NCI-H748 (cell line): Measurements from ENCODE around the gene NCKAP5L.
"Not testable (repeated sequence)": the region's sequence is repeated elsewhere in the genome, so short reads cannot be mapped to it uniquely, and the experiment has no call there.

Experiments
- DNase-seq: peaks from one replicate; lab custom pipeline; 2025; ENCODE audit not compliant: unreplicated experiment; lab: John Stamatoyannopoulos, UW

The NCKAP5L gene

DNA sequence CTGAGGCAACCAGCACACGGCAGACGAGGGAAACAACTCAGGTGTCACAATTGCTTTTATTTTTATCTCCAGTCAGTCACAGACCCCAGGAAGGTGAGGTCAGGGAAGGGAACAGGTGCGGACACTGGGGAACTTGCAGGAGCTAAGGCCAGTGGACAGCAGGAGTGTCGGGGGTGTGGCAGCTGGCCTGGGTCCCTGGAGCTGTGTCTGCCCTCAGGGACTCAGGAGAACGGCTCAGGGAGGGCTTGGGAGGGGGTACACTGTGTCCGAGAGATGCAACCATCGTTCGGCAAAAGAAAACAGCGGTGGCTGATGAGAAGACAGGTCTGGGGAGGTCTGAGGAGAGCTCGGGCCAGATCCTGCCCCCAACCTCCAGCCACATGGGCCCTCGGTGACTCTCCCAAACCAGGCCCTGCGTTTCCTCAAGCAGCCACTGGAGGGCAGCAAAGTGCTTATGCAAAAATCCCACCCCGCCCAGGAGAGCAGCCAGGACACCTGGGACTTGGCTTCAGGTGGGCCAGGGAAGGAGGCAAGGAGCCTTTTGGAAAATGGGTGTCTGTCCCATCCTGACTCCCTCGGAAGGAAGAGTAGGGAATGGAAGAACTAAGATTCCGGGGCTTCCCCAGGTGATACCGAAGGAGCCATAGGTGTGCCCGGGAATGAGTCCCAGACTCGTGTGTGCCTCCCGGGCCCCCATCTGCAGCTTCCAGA is 38.8 kb upstream of the NCKAP5L start:
- DNase-seq: peak; percentile 61

DNA sequence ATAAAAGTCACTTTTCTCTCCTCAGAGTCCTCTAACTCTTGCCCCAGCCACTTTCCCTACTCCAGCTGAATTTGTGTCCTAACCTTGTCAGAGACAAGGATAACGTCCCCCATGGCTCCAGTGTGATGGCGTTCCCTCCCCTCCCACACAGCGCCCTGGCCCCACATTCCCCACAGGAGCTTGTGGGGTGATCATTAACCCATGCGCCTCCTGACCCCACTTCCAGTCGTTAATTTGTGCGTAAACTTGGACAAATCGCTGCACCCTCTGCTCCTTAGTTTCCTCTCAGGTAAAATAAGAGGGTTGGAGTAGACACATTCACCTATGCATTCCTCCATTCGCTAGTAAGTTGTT is 37.5 kb upstream of the NCKAP5L start:
- DNase-seq: no peak

DNA sequence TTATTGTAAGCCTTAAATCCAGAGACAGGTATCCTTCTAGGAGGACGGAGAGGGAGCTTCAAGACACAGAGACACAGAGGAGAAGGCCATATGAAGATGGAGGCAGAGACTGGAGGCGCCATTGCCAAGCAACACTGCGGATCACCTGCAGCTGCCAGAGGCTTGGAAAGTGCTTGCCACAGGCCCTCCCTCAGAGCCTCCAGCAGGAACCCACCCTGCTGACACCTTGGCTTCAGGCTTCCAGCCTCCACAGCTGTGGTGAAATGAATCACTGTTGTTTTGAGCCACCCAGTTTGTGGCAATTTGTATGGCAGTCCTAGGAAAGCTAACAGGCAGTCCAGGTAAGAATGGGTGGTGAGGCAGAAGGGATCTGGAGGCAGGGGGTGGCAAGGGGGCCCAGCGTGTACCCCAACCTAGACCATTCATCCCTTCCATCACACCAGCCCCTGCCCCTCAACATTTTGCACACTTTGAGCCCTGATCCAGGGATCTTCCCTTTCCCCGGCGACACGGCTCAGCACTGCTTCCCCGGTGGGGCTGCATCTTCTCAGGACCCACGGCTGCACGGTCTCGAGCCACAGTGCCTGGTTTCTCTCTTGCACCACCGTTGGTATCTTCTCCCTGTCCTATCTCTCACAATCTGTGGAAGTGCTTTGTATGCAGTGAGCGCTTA is 37.0 kb upstream of the NCKAP5L start:
- no peak for DNase-seq

DNA sequence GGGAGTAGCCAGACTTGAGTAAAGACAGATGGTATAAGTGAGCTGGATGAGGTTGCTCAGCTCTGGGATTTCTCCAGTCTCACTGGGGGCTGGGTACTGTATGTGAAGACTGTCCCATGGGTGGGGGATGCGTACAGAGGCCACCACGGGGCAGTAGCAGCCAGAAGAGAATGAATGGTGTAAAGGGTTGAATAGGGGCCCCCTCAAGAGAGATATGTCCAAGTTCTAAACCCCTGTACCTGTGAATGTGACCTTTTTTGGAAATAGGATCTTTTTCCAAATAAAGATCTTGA is 36.5 kb upstream of the NCKAP5L start:
- DNase-seq: no peak

DNA sequence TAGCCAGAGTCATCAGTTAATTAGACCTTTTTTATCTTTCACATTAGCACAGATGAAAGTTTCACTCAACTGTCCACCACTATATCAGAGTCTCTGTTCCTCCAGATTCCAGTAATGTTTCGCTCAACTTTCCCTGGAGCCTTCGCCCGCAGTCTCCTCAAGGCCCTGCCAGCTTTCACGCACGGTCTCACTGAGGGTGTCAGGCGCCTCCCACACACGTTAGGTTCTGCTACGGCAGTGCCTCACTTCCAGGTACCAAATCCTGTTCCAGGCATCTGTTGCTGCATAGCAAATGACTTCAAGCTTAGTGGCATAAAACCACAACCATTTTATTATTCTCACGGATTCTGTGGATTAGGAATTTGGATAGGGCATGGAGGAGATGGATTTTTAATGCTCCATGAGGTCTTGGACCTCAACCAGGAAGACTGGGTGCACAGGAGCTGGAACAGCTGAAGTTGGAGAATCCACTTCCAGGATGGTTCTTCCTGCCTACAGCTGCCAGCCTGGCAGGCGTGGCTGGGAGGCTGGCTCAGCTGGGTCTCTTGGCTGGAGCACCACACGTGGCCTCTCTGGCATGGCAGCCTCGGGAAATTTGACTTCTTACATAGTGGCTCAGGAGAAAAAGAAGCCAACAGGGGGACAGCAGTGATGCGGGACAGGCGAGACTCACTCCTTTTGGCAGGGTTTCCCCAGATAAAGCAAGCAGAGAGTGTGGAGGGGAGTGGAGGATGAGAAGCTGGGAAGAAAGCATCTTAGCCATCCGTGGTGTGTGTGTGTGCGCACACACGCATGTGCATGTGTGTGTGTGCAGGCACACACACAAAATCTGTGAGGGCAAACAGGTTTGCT is 36.0 kb upstream of the NCKAP5L start:
- no peak for DNase-seq

DNA sequence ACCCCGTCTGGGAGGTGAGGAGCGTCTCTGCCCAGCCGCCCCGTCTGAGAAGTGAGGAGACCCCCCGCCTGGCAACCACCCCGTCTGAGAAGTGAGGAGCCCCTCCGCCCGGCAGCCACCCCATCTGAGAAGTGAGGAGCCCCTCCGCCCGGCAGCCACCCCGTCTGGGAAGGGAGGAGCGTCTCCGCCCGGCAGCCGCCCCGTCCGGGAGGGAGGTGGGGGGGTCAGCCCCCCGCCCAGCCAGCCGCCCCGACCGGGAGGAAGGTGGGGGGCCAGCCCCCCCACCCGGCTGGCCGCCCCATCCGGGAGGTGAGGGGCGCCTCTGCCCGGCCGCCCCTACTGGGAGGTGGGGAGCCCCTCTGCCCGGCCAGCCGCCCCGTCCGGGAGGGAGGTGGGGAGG is 32.7 kb upstream of the NCKAP5L start:
- not testable (repeated sequence) for DNase-seq

DNA sequence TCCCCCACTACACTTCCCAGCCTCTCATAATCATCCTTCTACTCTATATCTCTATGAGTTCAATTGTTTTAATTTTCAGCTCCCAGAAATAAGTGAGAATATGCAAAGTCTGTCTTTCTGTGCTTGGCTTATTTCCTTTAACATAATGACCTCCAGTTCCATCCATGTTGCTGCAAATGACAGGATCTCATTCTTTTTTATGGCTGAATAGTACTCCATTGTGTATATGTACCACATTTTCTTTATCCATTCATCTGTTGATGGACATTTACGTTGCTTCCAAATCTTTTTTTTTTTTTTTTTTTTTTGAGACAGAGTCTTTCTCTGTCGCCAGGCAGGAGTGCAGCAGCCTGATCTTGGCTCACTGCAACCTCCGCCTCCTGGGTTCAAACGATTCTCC is 27.7 kb upstream of the NCKAP5L start:
- DNase-seq: not testable (repeated sequence)

DNA sequence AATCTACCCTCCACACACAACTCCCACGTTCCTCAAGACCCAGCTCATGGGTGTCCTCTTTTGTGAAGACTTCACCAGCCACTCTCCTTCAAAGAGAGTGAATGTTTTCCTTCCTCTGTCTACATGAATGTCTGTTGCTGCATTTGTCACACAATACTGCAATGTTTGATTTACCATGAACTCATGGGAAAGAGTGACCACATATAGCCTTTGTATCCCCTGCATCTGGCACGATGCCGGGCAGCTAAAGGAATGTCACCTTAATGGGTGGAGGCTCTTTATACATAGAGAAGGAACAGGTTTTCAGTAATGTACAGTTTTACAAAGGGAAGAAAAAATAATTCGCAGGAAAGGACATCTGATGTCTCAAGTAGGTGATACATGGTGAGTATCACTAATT is 26.8 kb upstream of the NCKAP5L start:
- DNase-seq: no peak

DNA sequence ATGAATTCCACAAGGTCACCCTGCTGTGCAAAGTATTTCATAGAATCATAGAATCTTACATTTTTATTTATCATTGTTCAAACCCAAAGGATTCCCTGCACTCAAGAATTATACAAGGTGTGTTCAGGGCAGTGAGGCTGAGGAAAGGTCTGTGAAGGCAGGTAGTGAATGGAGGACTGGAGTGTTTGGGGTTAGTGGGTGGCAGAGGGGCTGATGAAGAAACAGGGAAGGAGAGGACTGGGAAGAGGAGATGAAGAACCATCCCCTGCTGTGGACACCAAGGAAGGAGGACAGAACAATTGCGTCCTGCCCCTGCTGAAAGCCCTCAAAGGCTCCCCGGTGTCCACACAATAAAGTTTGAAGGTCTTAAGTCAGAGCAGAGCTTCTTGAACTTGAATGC is 25.5 kb upstream of the NCKAP5L start:
- no peak for DNase-seq

DNA sequence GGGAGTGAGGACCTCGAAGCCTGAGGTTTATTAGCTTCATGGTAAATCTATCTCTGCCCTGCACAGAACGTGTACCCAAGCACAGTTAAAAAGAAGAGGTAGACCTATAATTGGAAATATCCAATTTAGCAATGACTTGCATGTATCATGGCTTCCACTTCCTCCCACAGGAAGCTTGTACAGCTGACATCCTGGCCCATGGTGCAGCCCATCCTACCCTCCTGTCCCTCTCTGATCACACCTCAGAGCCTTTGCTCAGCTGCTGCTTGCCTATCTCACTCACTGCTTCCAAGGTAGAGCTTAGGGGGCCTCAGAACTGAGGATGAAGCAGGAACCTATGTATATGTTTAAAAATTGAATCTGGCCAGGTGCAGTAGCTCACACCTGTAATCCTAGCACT is 18.9 kb upstream of the NCKAP5L start:
- DNase-seq: no peak

DNA sequence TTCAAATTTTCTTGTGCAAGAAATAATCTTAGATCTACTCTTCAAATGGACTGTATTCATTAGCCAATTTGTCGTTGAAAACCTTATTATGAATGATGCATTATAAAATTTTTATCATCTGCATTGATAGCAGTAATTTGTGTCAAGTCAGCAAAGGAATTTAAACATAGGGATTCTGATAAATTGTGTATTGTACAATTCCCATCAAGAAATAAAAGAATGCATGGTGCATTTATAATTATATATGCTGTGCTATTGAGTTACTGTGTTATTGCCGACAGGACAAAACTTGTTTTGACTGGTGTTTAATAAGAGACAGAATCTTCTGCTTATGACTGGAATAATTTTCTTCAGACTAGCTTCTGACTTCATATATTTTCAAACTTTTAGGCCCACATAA is 17.8 kb upstream of the NCKAP5L start:
- no peak for DNase-seq

DNA sequence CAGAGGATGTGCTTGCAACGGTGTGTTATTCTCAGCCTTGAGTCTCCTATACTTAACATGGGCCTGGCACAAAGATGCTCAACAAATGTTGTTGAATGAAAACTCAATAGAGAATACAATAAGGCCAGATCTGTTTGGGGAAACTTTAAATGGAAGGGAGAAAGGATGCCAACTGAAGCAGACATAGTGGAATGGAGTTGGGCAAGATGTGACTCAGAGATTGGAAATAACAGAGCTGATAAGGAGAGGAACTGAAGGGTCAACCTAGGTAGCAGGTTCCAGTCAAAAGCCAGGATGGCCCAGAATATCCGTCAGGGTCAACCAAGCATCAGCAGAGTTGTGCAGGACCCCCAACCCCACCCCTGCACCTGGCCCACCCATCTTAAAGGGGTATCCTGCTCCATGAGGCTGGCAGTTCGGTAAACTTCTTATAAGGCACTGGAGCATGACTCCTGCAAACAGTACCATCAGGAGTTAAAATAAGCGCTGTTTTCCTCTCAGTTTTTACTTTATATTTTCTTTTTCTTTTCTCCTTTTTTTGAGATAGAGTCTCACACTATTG is 15.7 kb upstream of the NCKAP5L start:
- DNase-seq: no peak

DNA sequence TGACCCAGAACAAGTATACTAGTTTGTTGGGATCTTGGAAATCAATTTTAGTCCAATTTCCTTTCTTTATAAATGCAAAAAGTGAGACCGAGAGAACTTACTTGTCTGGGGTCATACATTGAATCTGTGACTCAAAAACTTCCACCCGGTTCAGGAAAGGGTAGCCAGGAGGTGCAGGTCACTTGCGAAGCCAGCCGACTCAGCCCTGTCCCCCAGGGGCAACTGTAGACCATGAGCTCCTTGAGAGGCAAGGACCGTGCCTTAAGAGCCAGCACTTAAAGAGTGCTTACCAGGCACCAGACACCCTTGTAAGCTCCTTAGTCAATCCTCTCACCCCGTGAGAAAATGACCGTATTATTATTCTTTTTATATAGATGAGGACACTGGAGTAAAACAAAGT is 15.2 kb upstream of the NCKAP5L start:
- no peak for DNase-seq

DNA sequence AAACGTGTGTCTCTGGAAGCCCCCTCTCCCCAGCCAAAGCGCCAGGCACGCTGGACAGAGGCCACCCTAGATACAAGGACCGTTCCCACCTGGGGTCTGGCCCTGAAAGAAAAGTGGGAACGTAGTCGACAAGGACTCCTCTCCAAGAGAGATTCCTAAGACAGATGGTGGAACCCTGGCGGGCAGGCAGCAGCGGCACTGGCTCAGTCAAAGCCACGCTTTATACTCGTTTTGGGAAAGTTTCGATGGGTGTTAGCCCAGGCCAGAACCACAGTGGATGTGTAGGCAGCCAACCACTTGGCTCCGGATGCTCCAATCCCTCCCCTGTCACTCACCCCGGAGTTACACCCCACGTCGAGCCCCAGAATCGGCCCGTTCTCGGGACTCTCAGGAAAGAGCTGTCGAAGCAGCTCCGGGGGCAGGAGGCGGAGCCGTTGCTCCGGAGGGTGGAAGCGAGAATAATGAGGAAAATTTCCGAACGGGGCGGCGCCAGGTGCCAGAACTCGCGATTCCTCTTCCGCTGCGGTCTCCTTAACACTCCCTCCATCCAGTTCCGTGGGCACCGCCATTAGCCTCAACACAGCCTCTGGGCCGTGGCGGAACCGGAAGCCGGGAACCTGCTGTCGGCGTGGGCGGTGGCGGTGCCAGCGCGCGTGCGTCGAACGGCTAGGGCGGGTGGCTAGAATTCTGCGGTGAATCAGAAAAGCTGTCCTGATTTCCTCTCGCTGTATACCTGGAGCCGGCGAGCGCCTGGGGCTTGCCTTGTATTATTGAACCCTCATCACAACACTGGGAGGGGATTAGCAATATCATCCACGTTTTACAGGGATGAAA is 14.5 kb upstream of the NCKAP5L start, which contains the start of gene BCDIN3D:
TSS of gene BCDIN3D (minus strand) at position 588 of the 834 bp plus-strand sequence. CDS start at position 569, 19 bp downstream.
- DNase-seq: peak; percentile 92

DNA sequence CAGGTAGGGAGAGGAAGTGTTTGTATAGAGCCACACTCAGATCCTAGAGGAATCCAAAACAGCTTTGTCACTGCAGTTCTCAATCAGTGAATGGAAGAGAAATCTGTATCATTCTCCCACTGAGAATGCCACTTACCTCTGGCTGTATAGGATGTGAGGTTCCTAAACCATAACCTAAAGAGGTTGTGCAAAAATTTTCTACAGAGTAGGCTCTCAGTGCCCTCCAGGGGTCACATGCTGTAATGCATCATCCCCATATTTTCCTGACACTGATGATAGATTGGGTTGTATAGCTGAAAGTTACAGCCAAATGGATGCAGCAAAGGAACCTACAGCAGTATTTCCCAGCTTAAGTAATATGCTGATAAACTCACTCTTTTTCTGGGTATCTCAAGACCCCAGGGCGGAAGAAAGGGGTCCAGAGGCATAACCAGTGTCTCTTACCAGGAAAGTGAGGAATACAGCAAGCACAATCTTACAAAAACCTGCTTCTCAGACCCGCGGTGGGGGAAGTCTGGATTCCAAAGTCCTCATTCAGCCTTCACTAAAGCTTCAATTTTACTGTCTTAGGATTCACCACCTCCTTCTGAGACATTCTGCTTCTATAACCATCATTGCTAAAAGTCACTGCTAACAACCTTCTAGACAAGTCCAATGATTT is 10.9 kb upstream of the NCKAP5L start:
- peak; percentile 58 for DNase-seq

DNA sequence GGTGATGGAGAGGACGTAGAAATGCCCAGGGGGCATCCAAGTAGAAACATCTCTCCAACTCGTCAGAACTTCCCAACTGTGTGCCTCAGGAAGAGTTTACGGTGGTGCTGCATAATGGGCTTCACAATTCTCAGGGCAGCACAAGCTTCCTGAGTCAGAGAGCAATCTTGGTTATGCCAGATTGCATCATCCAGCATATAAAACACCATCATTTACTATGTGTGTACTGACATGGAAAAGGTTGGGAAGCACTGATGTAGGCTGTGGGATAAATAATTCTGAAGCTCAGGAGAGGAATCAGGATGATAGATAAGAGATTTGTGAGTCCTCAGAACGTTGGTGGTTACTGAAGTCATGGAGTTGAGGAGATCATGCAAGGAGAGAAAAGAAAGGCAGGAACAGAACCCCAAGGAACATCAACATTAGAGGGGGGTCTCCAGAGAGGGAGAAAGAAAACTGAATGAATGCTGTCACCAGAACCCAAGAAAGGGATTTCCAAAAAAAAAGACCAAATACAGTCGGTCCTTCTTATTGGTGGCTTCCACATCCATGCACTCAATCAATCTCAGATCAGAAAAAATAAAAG is 4.7 kb upstream of the NCKAP5L start:
- no peak for DNase-seq

DNA sequence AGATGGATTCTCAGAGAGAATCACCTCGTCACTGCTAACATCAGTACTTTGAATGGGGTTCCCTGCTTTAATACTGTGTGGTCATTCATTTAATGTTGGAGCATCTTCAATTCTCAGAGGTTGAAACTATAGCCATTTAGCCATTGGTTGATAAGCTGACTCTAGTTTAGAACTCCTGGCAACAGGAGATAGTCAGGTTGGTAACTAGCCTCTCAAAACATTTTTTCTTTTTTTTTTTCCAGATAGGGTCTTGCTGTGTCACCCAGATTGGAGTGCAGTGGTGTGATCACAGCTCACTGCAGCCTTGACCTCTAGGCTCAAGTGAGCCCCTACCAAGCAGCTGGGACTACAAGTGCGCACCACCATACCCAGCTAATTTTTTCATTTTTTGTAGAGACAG is 3.5 kb upstream of the NCKAP5L start:
- DNase-seq: no peak

DNA sequence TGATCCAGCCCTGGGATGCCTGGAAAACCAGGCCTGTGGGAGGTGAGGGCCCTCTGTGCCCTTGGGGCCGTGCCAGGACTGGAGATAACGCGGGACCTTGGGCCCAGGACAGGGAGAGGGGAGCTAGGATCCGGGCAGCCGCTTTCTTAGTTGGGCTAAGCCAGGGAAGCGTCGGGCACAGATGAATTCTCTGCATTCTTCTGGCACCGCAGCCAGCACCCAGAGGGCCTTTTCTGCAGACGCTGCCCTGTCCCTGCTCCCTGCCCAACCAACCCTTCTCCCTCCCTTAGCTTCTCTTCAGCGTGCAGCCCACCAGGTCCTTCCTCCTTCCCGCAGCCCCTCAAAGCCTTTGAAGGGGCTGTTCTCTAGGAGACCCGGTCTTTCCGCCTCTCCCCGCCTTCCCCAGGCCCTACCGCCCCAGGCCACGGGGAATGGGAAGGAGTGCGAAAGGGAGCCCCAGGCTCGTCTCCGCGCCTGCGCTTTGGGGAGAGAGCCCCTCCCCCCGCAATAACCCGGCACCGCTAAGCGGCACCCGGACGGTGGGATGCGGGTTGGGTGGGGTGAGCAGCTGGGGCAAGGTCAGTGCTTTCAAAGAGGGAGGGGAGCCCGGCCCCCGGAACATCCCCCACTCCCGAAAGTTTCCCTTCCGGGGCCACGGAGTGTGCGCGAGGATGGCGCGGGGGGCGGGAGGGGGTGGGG is 663 bp downstream of the NCKAP5L start:
- peak; percentile 73 for DNase-seq

DNA sequence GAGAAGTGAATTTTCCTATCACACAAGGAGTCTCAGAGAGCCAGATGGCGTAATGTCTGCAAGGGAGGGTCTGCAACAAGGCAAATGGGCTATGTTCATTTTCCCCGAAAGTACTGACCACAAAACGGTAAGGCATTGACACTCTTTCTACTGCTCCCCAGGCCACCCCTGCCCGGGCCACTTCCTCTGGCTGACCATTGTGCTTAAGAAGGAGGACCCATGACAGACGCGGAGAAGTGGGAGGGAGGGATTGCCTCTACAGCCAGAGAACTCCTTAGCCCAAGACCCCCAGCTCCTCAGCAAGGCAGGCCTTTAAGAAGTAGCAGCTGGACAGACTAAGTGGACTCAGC is 1.2 kb downstream of the NCKAP5L start:
- DNase-seq: no peak
